GM12875 (cell line): ENCODE measurements around the gene FNDC3B.

Experiments
- H3K4me3 ChIP-seq: one replicate; pipeline ENCODE4 v1.5.1; 2011; ENCODE audit warnings: low read depth, low read length, control low read depth
- TF ChIP-seq, protein P1 (sequence below): IDR thresholded peaks from 2 replicates; pipeline ENCODE4 v1.5.1; 2011; ENCODE audit warnings: low read depth, mild to moderate bottlenecking, control low read depth, inconsistent platforms, low read length, moderate library complexity, borderline replicate concordance; ENCODE audit not compliant: insufficient read depth

FNDC3B gene

DNA sequence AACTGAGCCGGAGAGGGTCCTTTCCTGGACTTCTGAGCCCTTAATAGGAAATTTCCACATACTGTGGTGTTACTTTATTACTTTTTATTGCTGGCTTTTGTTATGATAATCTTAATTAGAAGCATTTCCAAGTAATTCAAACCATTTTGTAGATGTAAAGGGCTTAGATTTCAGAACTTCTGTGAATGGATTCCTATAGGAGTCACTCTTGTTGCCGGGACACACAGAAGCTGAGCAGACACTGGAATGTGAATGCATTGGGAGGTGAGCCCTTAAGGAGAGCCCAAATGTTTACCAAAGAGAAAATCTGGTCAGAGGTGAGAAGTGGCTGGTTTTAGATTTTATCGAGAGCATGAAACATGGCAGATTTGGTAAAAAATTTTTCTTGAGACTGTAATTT lies 87.4 kb downstream of the FNDC3B start:
- TF ChIP-seq, protein P1, sequence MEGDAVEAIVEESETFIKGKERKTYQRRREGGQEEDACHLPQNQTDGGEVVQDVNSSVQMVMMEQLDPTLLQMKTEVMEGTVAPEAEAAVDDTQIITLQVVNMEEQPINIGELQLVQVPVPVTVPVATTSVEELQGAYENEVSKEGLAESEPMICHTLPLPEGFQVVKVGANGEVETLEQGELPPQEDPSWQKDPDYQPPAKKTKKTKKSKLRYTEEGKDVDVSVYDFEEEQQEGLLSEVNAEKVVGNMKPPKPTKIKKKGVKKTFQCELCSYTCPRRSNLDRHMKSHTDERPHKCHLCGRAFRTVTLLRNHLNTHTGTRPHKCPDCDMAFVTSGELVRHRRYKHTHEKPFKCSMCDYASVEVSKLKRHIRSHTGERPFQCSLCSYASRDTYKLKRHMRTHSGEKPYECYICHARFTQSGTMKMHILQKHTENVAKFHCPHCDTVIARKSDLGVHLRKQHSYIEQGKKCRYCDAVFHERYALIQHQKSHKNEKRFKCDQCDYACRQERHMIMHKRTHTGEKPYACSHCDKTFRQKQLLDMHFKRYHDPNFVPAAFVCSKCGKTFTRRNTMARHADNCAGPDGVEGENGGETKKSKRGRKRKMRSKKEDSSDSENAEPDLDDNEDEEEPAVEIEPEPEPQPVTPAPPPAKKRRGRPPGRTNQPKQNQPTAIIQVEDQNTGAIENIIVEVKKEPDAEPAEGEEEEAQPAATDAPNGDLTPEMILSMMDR = no peak

DNA sequence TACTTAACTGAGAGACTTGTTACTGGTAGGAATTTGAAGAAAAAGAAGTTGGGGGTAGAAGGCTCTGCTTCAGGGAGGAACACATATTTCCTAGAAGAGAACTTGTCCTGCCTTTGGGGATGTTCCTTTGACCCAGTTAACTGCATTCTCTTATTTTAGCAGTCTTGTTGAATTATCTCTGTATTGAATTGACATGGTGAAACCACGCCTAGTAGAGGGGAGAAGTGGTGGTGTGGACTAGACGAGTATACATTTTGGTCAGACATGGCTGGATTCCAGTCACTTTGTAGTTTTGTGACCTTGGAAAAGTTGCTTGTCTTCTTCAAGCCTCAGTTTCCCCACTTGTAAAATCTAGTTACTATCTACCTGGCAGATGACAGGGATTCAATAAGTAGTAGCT lies 87.8 kb downstream of the FNDC3B start:
- TF ChIP-seq, protein P1 = no peak
- no peak overlapping the region for H3K4me3 ChIP-seq

More for the DNA sequence above, 87.4 kb downstream of the FNDC3B start:
- H3K4me3 ChIP-seq = no peak overlapping the region

DNA sequence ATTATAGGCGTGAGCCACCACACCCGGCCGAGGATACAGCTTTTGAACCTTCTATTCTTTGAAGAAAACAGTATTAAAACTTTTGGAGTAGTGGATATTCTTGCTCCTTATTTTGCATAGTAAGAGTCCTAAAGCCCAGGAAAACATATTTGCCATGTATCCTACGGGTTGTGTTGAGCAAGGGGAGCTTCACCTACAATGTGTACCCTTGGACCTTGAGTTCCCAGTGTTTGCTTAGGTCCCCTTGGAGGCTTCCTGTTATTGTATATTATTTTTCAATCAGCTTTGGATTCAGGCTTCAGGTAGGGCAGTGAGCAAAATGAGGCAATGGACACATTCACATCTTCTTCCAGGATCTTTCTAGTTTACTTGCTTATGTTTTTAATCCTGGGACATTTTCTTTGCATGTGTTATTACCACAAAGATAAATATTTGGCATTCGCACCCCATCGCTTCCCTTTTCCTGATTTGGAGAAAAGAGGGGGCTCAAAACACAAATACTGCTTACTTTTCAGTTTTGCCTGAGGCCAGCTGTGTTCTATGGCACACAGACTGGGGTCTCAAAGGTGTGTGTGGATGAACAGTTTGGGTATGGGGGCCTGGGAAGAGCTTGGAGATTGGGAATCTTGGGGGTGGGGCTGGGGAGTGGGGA lies 88.7 kb downstream of the FNDC3B start:
- TF ChIP-seq, protein P1 = no peak
- H3K4me3 ChIP-seq = no peak overlapping the region

GRCh38 chr3:172128858-172129257 lies 89.5 kb downstream of the FNDC3B start:
- TF ChIP-seq, protein P1 = no peak
- no peak overlapping the region for H3K4me3 ChIP-seq

- no peak overlapping the region for H3K4me3 ChIP-seq
- TF ChIP-seq, protein P1 = no peak
These were observed 90.1 kb downstream of the FNDC3B start for GRCh38 chr3:172129498-172129849.

- no peak overlapping the region for H3K4me3 ChIP-seq
- TF ChIP-seq, protein P1 = no peak
These were observed 90.7 kb downstream of the FNDC3B start for GRCh38 chr3:172129850-172130716.

GRCh38 chr3:172130717-172131050 lies 91.3 kb downstream of the FNDC3B start:
- no peak overlapping the region for H3K4me3 ChIP-seq
- TF ChIP-seq, protein P1 = no peak
